Mucosa of gallbladder (tissue), 1 donor: ENCODE measurements around the gene DEUP1. TPM values are rescaled to one million over a fixed set of nuclear protein-coding genes. Genes with fewer than 3 reads are reported as not detected.

Experiments
- DNase-seq: peaks from one replicate; pipeline ENCODE4 v3.0.0-alpha.2; 2020; ENCODE audit warnings: low spot score
- total RNA-seq: library from RNA; stranded (reverse); gene quantifications from one replicate; pipeline ENCODE4 v1.2.1, GENCODE V29; 2021
- donor health status: DM: no; HTN: no; CAD: no.

The DEUP1 gene
- total RNA-seq, 1 donor from 2014 or later, result 0.14 TPM

- no peak for DNase-seq
These were observed 147.2 kb downstream of the DEUP1 start for GRCh38 chr11:93477684-93478234.

GRCh38 chr11:93478841-93479240 lies 148.3 kb downstream of the DEUP1 start:
- DNase-seq, result no peak

GRCh38 chr11:93480256-93480655 lies 149.7 kb downstream of the DEUP1 start:
- no peak for DNase-seq

- no peak for DNase-seq
These were observed 150.2 kb downstream of the DEUP1 start for GRCh38 chr11:93480756-93481155.

- DNase-seq, result no peak
These were observed 150.7 kb downstream of the DEUP1 start for GRCh38 chr11:93481279-93481678.

- no peak for DNase-seq
These were observed 151.2 kb downstream of the DEUP1 start for GRCh38 chr11:93481696-93482095.

- DNase-seq, result no peak
These were observed 152.0 kb downstream of the DEUP1 start for GRCh38 chr11:93482556-93482955.

- no peak for DNase-seq
These were observed 154.2 kb downstream of the DEUP1 start for GRCh38 chr11:93484716-93485115.

- no peak for DNase-seq
These were observed 155.4 kb downstream of the DEUP1 start for GRCh38 chr11:93485983-93486382.

- no peak for DNase-seq
These were observed 156.5 kb downstream of the DEUP1 start for GRCh38 chr11:93487032-93487483.

Other genes starting within 250 kb of the DEUP1 start
- 8.2 TPM for gene SLC36A4, start 132.8 kb upstream of the DEUP1 start, total RNA-seq
- 62.4 TPM for gene SMCO4, start 212.6 kb downstream of the DEUP1 start, total RNA-seq